Activated T-cell treated with anti-CD3 and anti-CD28 coated beads for 48 hours (primary cell): Measurements from ENCODE around the gene PPT2.

ENCODE experiments used
- DNase-seq: peaks from one replicate; pipeline ENCODE4 v3.0.0-alpha.2; 2020; ENCODE audit warnings: low read depth

The PPT2 gene

DNA sequence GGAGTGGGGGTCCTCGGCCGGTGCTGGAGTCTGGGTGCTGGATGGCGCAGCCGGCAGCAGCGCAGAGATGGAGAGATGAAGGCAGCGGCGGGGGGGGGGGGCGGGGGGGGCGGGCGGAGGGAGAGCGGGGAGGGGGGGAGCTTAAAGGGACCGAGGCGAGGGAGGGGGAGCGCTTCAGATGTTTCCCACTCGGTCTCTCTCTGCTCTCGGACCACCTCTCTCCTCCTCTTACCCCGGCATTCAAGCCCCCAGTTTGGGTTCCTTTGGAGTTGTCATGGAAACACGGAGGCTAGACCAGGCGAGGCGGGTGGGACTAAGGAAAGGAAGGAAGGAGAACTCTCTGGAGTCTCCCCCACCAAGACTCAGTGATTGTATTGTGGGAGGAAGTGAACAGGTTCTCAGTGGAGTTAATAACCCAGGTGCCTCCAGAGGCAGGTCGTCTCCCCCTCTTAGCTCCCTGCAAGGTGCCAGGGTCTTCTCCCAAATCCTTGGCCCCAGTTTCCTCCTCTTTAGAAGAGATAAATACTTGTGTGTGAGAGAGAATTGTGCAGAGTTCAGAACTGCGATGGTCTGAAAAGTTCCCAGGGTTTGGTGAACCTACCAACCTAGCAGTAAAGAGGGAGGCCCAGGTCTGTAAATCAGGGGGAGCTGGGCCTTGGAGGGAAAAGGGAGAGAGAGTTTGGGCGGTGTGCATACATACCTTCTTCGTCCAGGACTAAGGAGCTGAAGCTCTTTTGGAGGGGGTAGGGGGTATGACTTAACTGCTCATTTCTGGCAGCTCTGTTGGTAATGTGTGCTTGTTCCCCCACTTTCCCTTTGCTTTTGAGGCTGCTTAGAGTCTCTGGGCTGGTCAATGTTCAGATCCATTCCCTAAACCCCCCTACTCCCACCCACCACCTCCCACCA lies 1.8 kb upstream of the PPT2 start, which contains the start of gene PRRT1:
Gene PRRT1 (minus strand): TSS at position 77 of the 906 bp plus-strand sequence. CDS start 112 bp downstream, outside the sequence.
- DNase-seq, result no peak

- DNase-seq, result no peak
Observed at GRCh38 chr6:32152769-32153563, 975 bp upstream of the PPT2 start.

- peak; percentile 46 for DNase-seq
Observed at GRCh38 chr6:32154514-32155161, 697 bp downstream of the PPT2 start.

DNA sequence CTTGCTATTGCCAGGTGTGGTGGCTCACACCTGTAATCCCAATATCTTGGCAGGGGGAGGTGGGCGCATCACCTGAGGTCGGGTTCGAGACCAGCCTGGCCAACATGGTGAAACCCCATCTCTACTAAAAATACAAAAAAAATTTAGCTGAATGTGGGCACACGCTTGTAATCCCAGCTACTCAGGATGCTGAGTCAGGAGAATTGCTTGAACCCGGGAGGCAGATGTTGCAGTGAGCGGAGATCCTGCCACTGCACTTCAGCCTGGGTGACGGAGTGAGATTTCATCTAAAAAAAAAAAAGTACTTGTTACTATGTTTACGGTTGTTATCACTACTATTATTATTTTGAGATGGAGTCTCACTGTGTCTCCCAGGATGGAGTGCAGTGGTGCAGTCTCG lies 3.0 kb downstream of the PPT2 start:
- DNase-seq, result no peak

GRCh38 chr6:32158052-32158451 lies 4.1 kb downstream of the PPT2 start:
- no peak for DNase-seq

DNA sequence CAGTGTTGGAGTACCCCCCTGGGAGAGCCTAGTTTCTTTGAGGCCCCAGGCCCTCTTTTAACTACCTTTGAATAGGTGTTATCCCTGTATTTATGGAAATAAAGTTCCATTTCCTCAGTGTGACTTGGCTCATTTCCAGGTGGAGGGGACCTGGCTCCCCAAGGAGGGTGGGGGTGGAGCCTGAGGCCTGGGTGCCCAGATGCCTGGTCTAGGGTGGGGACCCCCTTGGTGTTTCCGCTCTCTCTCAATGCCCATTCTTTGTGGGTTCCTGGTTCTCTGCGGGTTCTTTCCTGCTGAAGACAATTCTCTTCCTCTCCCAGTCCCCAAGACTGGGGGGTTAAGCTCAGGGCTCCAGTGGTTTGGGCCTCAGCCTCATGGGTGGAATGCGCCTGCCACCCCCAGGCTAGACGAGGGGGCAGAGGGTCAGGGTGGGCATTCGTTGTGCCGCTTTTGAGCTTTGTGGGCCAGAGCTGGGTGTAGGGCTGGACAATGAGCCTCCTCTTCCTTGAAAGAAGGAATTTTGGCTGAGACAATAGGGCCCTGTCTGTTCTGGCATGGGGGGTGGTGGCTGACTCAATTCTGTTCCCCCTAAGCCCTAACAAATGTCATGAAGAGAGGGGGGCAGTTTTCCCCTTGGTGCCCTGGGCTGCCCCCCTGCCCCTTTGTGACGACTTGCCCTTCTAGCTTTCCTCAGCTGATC lies 9.8 kb downstream of the PPT2 start:
- no peak for DNase-seq

DNA sequence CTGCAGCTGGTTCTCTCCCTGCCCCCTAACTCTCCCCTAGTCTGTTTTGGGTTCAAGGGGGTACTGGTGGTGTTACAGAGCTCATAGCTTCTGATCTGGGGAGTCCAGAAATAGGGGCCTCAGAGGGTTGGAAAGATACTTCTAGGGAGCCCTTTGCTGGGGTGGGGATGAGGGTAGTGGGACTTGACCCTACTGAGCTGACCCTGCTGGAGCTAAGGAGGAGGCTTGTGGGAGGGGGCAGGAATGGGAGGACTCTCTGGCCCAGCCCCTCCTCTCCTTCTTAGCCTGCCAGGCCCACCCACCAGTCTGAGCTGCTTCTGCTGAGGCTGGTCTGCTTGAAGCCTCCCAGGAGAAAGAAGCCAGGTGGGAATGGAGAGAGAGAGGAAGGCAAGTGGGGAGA lies 10.4 kb downstream of the PPT2 start, which contains the start of gene EGFL8:
Gene EGFL8 (plus strand): TSS at position 301 of the 400 bp plus-strand sequence. CDS start 1,571 bp downstream, outside the sequence.
- DNase-seq, result no peak

- DNase-seq, result no peak
Observed at GRCh38 chr6:32166411-32167061, 12.6 kb downstream of the PPT2 start.

GRCh38 chr6:32167154-32167760 lies 13.3 kb downstream of the PPT2 start:
- DNase-seq, result no peak

GRCh38 chr6:32167761-32168262 lies 13.9 kb downstream of the PPT2 start:
- no peak for DNase-seq

- no peak for DNase-seq
Observed at GRCh38 chr6:32168350-32168749, 14.4 kb downstream of the PPT2 start.

DNA sequence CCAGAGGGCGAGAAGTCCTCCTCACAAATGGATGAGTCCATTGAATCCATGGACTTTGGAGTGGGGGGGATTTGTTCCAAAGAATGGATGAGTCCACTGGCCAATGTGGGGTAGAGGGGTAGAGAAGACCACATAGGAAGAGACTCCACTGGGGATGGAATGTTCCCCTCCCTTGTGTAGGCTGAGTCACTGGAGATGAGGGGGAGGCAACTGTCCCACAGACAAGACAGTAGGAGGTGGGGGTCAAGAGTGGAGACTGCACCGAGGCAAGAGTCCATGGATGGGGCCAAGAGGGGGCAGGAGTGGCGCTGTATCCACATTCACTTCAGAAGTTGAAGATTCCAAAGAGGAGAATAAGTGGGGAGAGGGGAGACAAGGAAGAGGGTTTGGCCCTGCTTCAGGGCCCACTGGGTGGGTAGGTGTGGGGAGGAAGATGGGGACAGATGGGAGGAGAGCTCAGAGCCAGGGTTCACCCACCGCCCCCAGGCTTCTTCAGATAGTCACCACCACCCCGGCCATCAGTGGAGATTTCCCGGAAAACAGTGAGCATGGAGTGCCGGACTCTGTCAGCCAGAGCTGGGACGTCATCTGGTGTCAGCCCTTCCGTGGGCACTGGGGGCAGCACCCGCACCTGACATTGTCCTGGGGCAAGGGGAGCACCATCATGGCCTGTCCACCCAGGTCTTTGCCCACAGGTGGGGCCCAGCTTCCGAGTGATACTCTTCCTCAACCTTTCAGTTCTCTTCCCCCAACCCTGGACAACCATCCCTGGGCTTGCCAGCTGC lies 15.1 kb downstream of the PPT2 start:
- no peak for DNase-seq

- DNase-seq, result no peak
Observed at GRCh38 chr6:32170294-32170693, 16.4 kb downstream of the PPT2 start.

GRCh38 chr6:32171234-32171633 lies 17.3 kb downstream of the PPT2 start:
- no peak for DNase-seq

- DNase-seq, result no peak
Observed at GRCh38 chr6:32173051-32173727, 19.2 kb downstream of the PPT2 start.

- DNase-seq, result no peak
Observed at GRCh38 chr6:32174416-32174815, 20.5 kb downstream of the PPT2 start.

- DNase-seq, result no peak
Observed at GRCh38 chr6:32175322-32175710, 21.4 kb downstream of the PPT2 start.

- peak; percentile 94 for DNase-seq
Observed at GRCh38 chr6:32175711-32176475, 22.0 kb downstream of the PPT2 start, which contains the start of gene AGPAT1. Gene AGPAT1, minus strand, starts transcription at chr6:32176084. Its CDS starts 4,588 bp downstream, at chr6:32171496.
